Measurements from ENCODE around the gene TAGLN2.
"Not testable (repeated sequence)": the region's sequence is repeated elsewhere in the genome, so short reads cannot be mapped to it uniquely, and the experiment has no call there.

TAGLN2 gene

DNA sequence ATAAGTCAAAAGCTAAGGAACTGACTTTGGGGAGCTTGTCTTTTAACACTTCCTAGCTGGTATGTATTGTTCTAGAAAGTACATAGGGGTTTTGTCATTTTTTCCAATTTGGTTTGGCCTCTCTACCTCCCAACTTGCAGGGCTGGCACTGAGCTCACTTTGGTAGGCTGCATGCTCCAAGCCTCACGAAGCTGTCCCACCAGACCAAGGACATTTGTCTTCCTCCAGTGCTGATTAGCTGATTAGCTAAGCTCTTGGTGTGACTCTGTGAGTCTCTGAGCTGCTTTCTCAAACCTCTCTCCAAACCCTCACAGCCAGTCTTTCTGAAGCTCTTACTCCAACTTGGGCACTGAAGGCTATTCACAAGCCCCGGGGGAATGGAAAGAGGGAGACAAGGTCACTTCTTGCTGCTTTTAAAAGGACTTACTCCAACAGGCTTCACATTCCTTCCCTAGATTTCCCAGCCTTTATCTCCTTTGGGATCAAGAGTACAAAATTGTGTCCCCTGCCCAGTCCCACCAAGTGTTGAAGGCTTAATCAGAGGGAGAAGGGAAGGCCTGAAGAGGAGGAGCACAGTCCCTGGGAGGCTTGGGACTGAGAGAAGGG is 24.4 kb downstream of the TAGLN2 start:
- no peak for DNase-seq (ENCODE audit: low read depth, low spot score)

- no peak for DNase-seq (ENCODE audit: low read depth, low spot score)
These were observed 25.1 kb downstream of the TAGLN2 start, which contains the start of gene CFAP45 for GRCh38 chr1:159900086-159900680. Gene CFAP45 (minus strand): TSS chr1:159900165. CDS start chr1:159900098, 67 bp downstream.

DNA sequence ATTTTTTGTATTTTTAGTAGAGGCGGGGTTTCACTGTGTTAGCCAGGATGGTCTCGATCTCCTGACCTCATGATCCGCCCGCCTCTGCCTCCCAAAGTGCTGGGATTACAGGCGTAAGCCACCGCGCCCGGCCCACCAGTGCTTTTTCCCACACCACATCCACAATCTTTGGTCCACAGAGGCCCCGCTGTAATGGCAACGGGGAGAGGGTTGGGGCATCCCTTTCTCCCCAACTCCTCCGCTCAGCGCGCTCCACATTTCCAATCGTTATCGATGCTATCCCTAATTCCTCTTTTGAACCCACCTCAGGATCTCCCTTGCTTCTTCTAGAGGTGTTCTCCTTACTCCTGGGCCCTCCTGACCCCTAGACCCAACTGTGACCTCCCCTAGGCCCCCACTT is 25.7 kb downstream of the TAGLN2 start:
- DNase-seq (ENCODE audit: low read depth, low spot score) = not testable (repeated sequence)

- no peak for DNase-seq (ENCODE audit: low read depth, low spot score)
These were observed 26.8 kb downstream of the TAGLN2 start for GRCh38 chr1:159898527-159898926.

GRCh38 chr1:159897962-159898361 is 27.3 kb downstream of the TAGLN2 start:
- DNase-seq (ENCODE audit: low read depth, low spot score) = no peak

DNA sequence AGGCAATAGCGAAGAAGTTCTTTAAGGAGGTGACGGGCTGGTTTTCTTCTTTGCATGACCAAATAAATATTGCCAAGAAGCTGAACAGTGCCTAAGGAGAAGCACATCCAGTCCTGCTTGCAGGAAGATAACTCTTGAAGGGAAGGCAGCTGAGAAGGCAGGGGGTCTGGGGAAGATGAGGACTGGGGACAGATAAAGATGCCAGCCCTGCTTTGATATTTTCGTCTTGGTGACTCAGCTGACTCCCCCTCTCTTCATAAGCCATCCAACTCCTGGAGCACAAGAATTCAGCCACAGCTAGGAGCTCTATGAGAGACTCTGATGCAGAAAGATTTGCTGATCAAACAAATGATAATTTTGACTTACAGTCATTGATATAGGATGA is 28.8 kb downstream of the TAGLN2 start:
- DNase-seq (ENCODE audit: low read depth, low spot score) = no peak

- DNase-seq (ENCODE audit: low read depth, low spot score) = no peak
These were observed 29.3 kb downstream of the TAGLN2 start for GRCh38 chr1:159895836-159896545.

DNA sequence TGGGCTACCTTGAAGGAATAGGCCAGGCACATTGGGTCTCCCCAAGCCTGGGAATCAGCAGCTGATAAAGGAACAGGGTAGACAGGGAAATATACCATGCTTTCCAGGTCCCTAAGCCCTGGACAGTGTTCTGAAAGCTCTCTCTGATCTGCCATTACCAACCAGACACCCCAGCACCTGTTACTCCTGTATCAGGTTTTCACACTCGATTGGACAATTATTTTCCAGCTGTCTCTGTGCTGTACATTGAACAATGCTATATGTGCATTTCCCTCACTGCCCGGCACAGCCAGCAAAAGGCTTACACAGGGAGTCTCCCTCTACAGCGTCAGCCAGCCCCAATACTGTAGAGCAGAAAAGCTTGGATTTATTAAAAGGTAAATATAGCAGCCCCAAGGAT is 30.0 kb downstream of the TAGLN2 start:
- DNase-seq (ENCODE audit: low read depth, low spot score) = no peak

GRCh38 chr1:159892944-159893343 is 32.4 kb downstream of the TAGLN2 start:
- no peak for DNase-seq (ENCODE audit: low read depth, low spot score)

DNA sequence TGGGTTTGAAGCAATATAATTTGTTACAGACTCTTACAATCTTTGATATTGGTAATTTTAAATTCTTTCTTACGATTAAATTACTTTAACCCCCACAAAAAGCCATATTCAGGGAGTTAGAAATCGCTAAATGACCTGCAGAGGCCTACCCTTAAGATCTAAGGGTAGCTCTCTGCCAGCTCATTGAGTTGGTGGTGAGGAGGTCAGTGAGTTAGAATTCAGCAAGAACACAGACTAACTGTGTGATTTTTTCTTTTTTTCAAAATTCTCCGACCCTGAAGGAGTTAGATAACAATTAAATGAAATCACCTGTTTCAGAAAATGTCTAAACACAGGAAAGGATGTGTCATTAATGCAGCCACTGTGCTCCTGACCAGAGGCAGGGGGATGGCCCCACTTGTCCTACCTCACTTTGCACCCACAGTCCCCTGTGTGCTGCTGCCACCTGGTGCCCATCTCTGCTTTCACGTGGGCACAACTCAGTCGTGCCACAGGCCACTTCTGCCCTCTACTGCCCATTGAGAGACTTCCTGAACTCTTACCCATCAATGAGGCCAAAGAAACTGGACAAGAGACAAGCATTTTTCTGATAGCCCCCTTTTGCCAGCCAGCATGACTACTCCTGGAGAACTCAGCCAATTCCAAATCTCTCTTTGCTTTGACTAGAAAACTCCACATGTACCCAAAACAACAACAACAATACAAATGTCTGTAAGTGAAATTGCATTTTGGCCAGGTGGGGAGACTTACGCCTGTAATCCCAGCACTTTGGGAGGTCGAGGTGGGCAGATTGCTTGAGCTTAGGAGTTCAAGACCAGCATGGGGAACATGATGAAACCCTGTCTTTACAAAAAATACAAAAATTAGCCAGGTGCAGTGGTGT is 33.8 kb downstream of the TAGLN2 start:
- peak; percentile 80 for DNase-seq (ENCODE audit: low read depth, low spot score)

DNA sequence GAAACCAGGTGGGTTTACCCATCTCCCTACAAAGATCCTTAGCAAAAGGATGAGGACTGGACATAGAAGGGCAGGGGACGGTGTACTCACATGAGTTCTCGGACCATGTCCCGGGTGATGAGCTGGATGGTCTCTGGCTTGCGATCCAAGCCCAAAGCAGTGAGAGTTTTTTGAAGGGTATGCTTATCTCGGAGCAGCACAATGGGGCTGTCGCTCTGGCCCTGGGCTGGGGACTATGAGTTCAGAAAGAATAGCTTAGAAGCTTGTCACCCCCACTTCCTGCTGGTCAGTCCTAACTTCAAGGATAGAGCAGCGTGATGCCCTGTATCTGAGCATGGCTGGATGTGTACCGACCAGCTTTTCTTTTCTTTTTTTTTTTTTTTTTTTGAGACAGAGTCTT is 34.9 kb downstream of the TAGLN2 start:
- DNase-seq (ENCODE audit: low read depth, low spot score) = no peak

DNA sequence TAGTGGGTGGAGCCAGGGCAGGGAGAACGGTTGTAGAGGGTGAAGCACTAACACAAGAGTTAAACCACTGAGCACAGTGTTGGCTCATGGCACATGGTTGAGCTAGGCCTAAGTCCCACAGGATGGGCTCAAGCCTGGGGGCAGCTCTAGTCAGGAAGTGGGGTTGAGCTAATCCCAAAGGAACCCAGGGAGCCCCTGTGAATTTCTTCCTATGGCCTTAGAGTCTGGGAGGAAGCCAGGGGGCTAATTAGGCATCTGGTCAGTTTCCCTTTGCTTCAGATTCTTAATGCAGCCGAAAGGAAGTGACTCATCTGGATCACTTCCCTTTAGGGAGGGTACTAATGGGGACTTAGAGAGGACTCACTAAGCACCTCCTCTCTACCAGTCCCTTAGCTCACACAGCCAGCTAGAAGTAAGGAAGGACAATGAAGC is 35.5 kb downstream of the TAGLN2 start:
- no peak for DNase-seq (ENCODE audit: low read depth, low spot score)

- DNase-seq (ENCODE audit: low read depth, low spot score) = no peak
These were observed 36.1 kb downstream of the TAGLN2 start for GRCh38 chr1:159889202-159889601.

DNA sequence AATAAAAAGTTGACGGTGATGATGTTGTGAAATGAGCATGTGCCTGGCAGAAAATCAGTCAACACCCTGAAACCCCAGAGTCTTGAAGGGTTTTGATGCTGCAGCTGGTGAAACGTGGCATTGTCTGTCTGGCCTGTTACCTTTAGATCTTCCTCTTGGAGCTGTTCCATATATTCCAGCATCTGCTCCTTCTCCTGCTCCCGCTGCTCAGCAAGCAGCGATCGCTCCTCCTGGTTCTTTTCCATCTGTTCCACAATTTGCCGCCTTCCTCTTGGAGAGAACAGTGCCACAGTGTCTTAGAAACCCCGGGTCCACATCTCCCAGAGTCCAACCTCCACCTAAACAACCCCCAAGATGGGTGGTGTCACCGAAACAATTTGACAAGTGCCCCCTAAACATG is 41.0 kb downstream of the TAGLN2 start:
- DNase-seq (ENCODE audit: low read depth, low spot score) = no peak

GRCh38 chr1:159883134-159883533 is 42.2 kb downstream of the TAGLN2 start:
- DNase-seq (ENCODE audit: low read depth, low spot score) = no peak

- no peak for DNase-seq (ENCODE audit: low read depth, low spot score)
These were observed 42.8 kb downstream of the TAGLN2 start for GRCh38 chr1:159882527-159882862.

GRCh38 chr1:159881622-159882526 is 43.4 kb downstream of the TAGLN2 start:
- DNase-seq (ENCODE audit: low read depth, low spot score) = peak; percentile 97

DNA sequence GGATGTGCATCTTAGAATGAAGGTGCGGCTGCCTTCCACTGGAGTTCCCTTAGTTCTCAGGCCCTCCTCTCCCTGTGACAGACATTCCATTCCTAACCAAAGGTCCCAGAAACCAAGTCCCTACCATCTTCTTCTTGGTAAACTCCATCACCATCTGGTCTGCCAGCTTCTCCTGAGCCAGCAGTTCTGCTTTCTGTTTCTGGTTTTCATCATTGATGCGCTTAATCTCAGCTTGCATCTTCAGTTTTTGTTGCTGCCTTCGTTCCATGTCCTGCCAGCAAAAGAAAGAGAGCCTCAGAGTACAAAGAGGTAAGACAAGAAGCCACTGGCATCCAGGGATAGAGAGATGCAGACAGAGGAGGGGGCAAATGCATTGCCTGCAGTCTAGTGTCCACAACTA is 44.9 kb downstream of the TAGLN2 start:
- DNase-seq (ENCODE audit: low read depth, low spot score) = no peak

DNA sequence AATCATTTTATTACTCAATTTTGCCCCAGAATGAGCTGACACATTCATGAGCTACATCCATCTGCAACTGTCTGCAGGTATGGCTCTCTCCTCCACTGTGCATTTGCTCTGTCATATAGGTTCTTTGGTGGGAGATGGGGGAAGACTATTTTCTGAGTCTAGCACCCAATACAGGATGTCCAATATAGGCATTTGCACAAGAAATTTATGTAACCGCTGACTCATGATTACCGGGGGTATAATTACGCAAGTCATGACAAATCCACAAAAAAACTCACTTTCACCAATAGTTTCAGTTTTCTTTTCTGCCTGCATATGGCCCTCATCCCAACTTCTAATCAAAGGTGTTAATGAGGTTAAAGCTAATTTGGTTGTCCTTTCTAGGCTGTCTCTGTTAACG is 45.3 kb downstream of the TAGLN2 start:
- no peak for DNase-seq (ENCODE audit: low read depth, low spot score)

DNA sequence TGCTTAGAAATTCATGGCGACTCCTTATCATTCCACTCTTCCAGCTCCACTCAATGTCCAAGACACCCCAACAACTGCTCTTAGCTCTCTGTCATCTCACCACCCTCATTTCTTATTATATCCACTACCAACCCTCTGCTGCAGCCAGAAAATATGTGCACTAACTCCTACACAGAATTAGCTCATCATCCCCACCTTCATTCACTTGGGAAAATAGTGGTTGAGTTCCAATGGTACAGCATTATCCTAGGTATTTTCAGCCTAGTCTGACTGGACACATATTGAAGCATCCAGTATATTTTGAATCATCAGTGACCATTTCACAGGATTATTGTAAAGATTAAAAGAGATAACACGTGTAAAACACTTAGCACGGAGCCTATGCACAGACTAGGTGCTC is 46.2 kb downstream of the TAGLN2 start:
- DNase-seq (ENCODE audit: low read depth, low spot score) = no peak

Data from smooth muscle cell of the brain vasculature (primary cell).